Mesothelial cell of epicardium (in vitro differentiated cells): ENCODE results near the gene ASB9. TPM values are rescaled to one million over a fixed set of nuclear protein-coding genes. Genes with fewer than 3 reads are reported as not detected.

ENCODE experiments used
- DNase-seq, 2 experiments: peaks; one replicate each; pipeline ENCODE4 v3.0.0; 2021; ENCODE audit warnings: low spot score in 2 of 2; ENCODE audit not compliant: unreplicated experiment in 2 of 2
- H3K27ac Mint-ChIP-seq: 2 replicates; pipeline ENCODE4 v1.8.0; 2021; ENCODE audit warnings: mixed read lengths
- H3K27me3 Mint-ChIP-seq: 2 replicates; pipeline ENCODE4 v1.8.0; 2021; ENCODE audit warnings: low read depth, mixed read lengths
- H3K36me3 Mint-ChIP-seq: 2 replicates; pipeline ENCODE4 v1.8.0; 2021; ENCODE audit warnings: mixed read lengths
- H3K4me1 Mint-ChIP-seq: 2 replicates; pipeline ENCODE4 v1.8.0; 2021; ENCODE audit warnings: mixed read lengths
- H3K4me3 Mint-ChIP-seq: 2 replicates; pipeline ENCODE4 v1.8.0; 2021; ENCODE audit warnings: mild to moderate bottlenecking, moderate library complexity, mixed read lengths
- H3K9me3 Mint-ChIP-seq: 2 replicates; pipeline ENCODE4 v1.8.0; 2021; ENCODE audit warnings: mixed read lengths
- CTCF ChIP-seq: fragments of 200-600 bp; sonication (generic); IDR thresholded peaks from one replicate; pipeline ENCODE4 v1.5.0; 2021; ENCODE audit warnings: antibody characterized with exemption; ENCODE audit not compliant: unreplicated experiment
- total RNA-seq: library from RNA; stranded (reverse); gene quantifications from 3 replicates; pipeline ENCODE4 v1.2.1, GENCODE V29; 2021

Gene ASB9
- total RNA-seq, 1 donor from 2014 or later = 1.3 TPM

GRCh38 chrX:15207994-15208393 lies 61.9 kb downstream of the ASB9 start:
- H3K36me3 Mint-ChIP-seq = no peaks in the 10 kb centered on the region
- no peak for DNase-seq
- H3K4me1 Mint-ChIP-seq = no peaks in the 10 kb centered on the region
- TF ChIP-seq CTCF = no peak
- H3K9me3 Mint-ChIP-seq = peaks cover 10% of the 10 kb centered on the region
- H3K27me3 Mint-ChIP-seq = no peaks in the 10 kb centered on the region
- no peak overlapping the region for H3K4me3 Mint-ChIP-seq
- no peak overlapping the region for H3K27ac Mint-ChIP-seq

GRCh38 chrX:15207384-15207783 lies 62.5 kb downstream of the ASB9 start:
- H3K9me3 Mint-ChIP-seq = peaks cover 6% of the 10 kb centered on the region
- no peaks in the 10 kb centered on the region for H3K4me1 Mint-ChIP-seq
- TF ChIP-seq CTCF = no peak
- H3K36me3 Mint-ChIP-seq = no peaks in the 10 kb centered on the region
- no peaks in the 10 kb centered on the region for H3K27me3 Mint-ChIP-seq
- no peak overlapping the region for H3K4me3 Mint-ChIP-seq
- no peak overlapping the region for H3K27ac Mint-ChIP-seq
- DNase-seq = no peak

GRCh38 chrX:15206306-15206705 lies 63.6 kb downstream of the ASB9 start:
- no peak overlapping the region for H3K27ac Mint-ChIP-seq
- peaks cover 9% of the 10 kb centered on the region for H3K9me3 Mint-ChIP-seq
- H3K27me3 Mint-ChIP-seq = peaks cover 3% of the 10 kb centered on the region
- no peaks in the 10 kb centered on the region for H3K4me1 Mint-ChIP-seq
- DNase-seq = no peak
- no peak for TF ChIP-seq CTCF
- H3K4me3 Mint-ChIP-seq = no peak overlapping the region
- no peaks in the 10 kb centered on the region for H3K36me3 Mint-ChIP-seq

GRCh38 chrX:15204130-15204751 lies 65.6 kb downstream of the ASB9 start:
- no peaks in the 10 kb centered on the region for H3K4me1 Mint-ChIP-seq
- peaks cover 4% of the 10 kb centered on the region for H3K27me3 Mint-ChIP-seq
- DNase-seq = no peak
- no peak overlapping the region for H3K4me3 Mint-ChIP-seq
- TF ChIP-seq CTCF = no peak
- no peak overlapping the region for H3K27ac Mint-ChIP-seq
- no peaks in the 10 kb centered on the region for H3K36me3 Mint-ChIP-seq
- H3K9me3 Mint-ChIP-seq = peaks cover 10% of the 10 kb centered on the region

GRCh38 chrX:15203694-15204093 lies 66.2 kb downstream of the ASB9 start:
- Mint-ChIP-seq H3K27ac (no peak overlapping the region), H3K27me3 (peaks cover 4% of the 10 kb centered on the region), H3K4me1 (no peaks in the 10 kb centered on the region), H3K36me3 (no peaks in the 10 kb centered on the region), H3K4me3 (no peak overlapping the region), H3K9me3 (peaks cover 10% of the 10 kb centered on the region)
- no peak for DNase-seq
- no peak for TF ChIP-seq CTCF
